NCI-H1694 (cell line): ENCODE measurements around the gene TRPM3.
"Not testable (repeated sequence)": the region's sequence is repeated elsewhere in the genome, so short reads cannot be mapped to it uniquely, and the experiment has no call there.

ENCODE experiments used
- DNase-seq: peaks from one replicate; lab custom pipeline; 2025; lab: John Stamatoyannopoulos, UW

TRPM3 gene

GRCh38 chr9:70654144-70654543 lies 467.3 kb downstream of the TRPM3 start:
- DNase-seq: no peak

GRCh38 chr9:70644627-70645026 lies 476.8 kb downstream of the TRPM3 start:
- not testable (repeated sequence) for DNase-seq

- no peak for DNase-seq
These were observed 479.1 kb downstream of the TRPM3 start for GRCh38 chr9:70642341-70642740.

GRCh38 chr9:70641631-70642030 lies 479.8 kb downstream of the TRPM3 start:
- DNase-seq: no peak

- no peak for DNase-seq
These were observed 480.4 kb downstream of the TRPM3 start for GRCh38 chr9:70641031-70641430.

- DNase-seq: peak; percentile 14
These were observed 481.3 kb downstream of the TRPM3 start for GRCh38 chr9:70639853-70640814.

- DNase-seq: no peak
These were observed 485.6 kb downstream of the TRPM3 start for GRCh38 chr9:70635790-70636189.

- no peak for DNase-seq
These were observed 486.7 kb downstream of the TRPM3 start for GRCh38 chr9:70634696-70635095.

GRCh38 chr9:70630971-70631370 lies 490.4 kb downstream of the TRPM3 start:
- no peak for DNase-seq

GRCh38 chr9:70629080-70629685 lies 492.2 kb downstream of the TRPM3 start:
- DNase-seq: not testable (repeated sequence)

- no peak for DNase-seq
These were observed 496.3 kb downstream of the TRPM3 start for GRCh38 chr9:70625078-70625477.

GRCh38 chr9:70618784-70619183 lies 502.6 kb downstream of the TRPM3 start:
- DNase-seq: no peak

GRCh38 chr9:70617033-70617828 lies 504.2 kb downstream of the TRPM3 start:
- no peak for DNase-seq

- no peak for DNase-seq
These were observed 505.0 kb downstream of the TRPM3 start for GRCh38 chr9:70616228-70616990.

GRCh38 chr9:70615464-70616138 lies 505.8 kb downstream of the TRPM3 start:
- no peak for DNase-seq

- DNase-seq: no peak
These were observed 506.5 kb downstream of the TRPM3 start for GRCh38 chr9:70614786-70615463.

- DNase-seq: no peak
These were observed 508.2 kb downstream of the TRPM3 start for GRCh38 chr9:70613024-70613768.

GRCh38 chr9:70610287-70610644 lies 511.2 kb downstream of the TRPM3 start:
- DNase-seq: no peak

GRCh38 chr9:70609542-70610286 lies 511.7 kb downstream of the TRPM3 start:
- no peak for DNase-seq
